ENCODE results near the gene ZNF264.
"Not testable (repeated sequence)": the region's sequence is repeated elsewhere in the genome, so short reads cannot be mapped to it uniquely, and the experiment has no call there.

Gene ZNF264

DNA sequence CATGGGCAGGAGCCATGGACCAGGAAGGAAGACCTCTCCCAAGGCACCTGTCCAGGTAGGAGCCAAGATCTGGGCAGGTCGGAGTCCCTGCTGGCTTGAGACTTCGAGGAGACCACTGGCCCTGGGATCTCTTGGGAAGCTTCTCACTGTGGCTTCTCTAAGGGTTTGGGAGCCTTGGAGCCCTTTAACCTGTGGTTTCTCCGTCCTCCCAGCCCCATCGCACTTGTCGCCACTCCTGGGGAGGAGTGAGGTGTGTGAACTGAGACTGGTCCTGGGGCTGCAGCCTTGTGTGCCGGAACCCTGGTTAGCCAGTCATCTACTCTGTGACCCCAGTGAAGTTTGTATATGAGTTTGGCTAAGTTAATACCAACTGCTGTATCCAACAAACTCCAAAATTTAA lies 57.3 kb downstream of the ZNF264 start:
- FAIRE-seq (no peak), DNase-seq (ENCODE audit: insufficient read length) (no peak)
- TF ChIP-seq POLR2AphosphoS5 (IDR thresholded peaks at IDR 0.05; ENCODE audit: low read depth, low read length) (no peak), TAF1 (IDR thresholded peaks at IDR 0.05; ENCODE audit: borderline replicate concordance, low read depth, low read length) (no peak), POLR2A (IDR thresholded peaks at IDR 0.05; ENCODE audit: low read depth, low read length) (no peak)

DNA sequence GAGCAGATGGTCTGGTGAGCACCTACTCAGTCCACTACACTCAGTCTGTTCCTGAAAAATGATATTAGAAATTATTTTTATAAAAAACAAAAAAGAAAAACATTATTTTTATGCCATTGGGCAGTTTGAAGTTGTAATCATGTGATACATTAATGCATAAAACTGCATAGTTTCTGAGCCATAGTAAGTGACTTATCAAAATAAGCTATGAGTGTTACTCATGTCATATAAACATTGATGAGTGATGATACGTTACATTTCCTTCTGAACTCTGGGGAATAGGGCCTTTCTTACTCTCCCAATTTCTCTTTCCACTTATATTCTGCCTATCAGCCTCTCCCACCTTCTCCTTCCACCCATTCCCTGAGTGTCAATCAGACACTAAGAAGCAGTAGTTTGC lies 58.0 kb downstream of the ZNF264 start:
- TF ChIP-seq POLR2AphosphoS5 (IDR thresholded peaks at IDR 0.05; ENCODE audit: low read depth, low read length) (no peak), TAF1 (IDR thresholded peaks at IDR 0.05; ENCODE audit: borderline replicate concordance, low read depth, low read length) (no peak), POLR2A (IDR thresholded peaks at IDR 0.05; ENCODE audit: low read depth, low read length) (no peak)
- FAIRE-seq (no peak), DNase-seq (ENCODE audit: insufficient read length) (no peak)

DNA sequence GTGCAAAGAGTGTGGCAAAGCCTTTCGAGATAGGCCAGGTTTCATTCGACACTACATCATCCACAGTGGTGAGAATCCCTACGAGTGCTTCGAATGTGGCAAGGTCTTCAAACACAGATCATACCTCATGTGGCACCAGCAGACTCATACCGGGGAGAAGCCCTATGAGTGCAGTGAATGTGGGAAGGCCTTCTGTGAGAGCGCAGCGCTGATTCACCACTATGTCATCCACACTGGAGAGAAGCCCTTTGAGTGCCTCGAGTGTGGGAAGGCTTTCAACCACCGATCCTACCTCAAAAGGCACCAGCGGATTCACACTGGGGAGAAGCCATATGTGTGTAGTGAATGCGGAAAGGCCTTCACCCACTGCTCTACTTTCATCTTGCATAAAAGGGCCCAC lies 62.5 kb downstream of the ZNF264 start:
- DNase-seq (ENCODE audit: insufficient read length); FAIRE-seq: not testable (repeated sequence)

DNA sequence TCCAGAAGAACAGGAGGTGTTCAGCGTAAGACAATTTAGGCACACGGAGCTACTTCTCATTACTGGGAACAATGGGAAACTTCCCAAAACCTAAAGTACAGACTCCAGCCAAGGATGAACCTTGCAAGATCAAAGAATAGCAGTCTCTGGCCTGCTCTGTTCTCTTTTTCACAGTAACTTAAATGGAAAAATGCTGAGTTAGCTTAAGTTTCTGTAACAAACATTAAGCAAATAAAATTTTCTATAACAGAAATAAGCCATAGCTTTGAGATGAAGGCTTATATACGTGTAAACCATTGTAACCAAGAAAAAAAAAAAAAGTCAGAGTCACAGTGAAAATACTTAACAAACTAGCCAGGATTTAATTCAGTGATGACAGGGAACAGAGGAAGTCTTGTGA lies 70.7 kb downstream of the ZNF264 start:
- TF ChIP-seq POLR2AphosphoS5 (IDR thresholded peaks at IDR 0.05; ENCODE audit: low read depth, low read length): no peak
- no peak for TF ChIP-seq TAF1 (IDR thresholded peaks at IDR 0.05; ENCODE audit: borderline replicate concordance, low read depth, low read length)
- no peak for TF ChIP-seq POLR2A (IDR thresholded peaks at IDR 0.05; ENCODE audit: low read depth, low read length)
- FAIRE-seq (no peak), DNase-seq (ENCODE audit: insufficient read length) (no peak)

DNA sequence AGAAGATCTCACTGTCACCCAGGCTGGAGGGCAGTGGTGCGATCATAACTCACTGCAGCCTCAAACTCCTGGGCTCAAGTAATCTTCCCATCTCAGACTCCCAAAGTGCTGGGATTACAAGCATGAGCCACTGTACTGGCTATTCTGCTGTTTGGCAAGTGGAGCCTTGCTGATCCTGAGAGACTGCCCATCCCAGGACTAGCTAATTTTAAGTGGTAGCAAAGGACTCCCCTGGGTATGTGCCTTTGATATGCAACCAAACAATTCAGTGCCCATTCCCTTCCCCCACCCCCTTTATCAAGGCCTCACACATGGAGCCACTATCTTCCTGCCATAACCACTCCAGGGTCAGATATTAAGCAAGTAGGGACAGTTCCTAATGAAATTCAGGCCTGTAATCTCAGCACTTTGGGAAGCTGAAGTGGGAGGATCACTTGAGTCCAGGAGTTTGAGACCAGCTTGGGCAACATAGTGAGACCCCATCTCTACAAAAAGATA lies 72.0 kb downstream of the ZNF264 start:
- FAIRE-seq (no peak), DNase-seq (ENCODE audit: insufficient read length) (no peak)
- no peak for TF ChIP-seq TAF1 (IDR thresholded peaks at IDR 0.05; ENCODE audit: borderline replicate concordance, low read depth, low read length)
- no peak for TF ChIP-seq POLR2AphosphoS5 (IDR thresholded peaks at IDR 0.05; ENCODE audit: low read depth, low read length)
- TF ChIP-seq POLR2A (IDR thresholded peaks at IDR 0.05; ENCODE audit: low read depth, low read length): no peak

DNA sequence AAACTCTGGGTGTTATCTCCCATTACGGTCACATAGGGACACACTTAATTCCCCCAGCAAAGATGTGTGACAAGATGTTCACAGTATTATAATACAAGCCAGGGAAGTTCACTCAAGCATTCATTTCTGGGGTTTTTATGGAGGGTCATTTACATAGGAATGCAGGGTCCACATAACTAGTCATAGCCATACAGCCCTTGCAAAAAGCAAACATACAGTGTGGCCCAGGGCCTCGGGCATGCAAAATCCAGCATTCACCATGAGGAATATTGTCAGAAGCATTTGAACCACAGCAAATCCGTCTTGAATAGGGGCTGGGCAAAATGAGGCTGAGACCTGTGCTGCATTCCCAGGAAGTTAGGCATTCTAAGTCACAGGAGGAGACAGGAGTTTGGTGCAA lies 76.0 kb downstream of the ZNF264 start:
- TF ChIP-seq POLR2AphosphoS5 (IDR thresholded peaks at IDR 0.05; ENCODE audit: low read depth, low read length): no peak
- no peak for TF ChIP-seq TAF1 (IDR thresholded peaks at IDR 0.05; ENCODE audit: borderline replicate concordance, low read depth, low read length)
- TF ChIP-seq POLR2A (IDR thresholded peaks at IDR 0.05; ENCODE audit: low read depth, low read length): no peak
- FAIRE-seq: peak; percentile 17

DNA sequence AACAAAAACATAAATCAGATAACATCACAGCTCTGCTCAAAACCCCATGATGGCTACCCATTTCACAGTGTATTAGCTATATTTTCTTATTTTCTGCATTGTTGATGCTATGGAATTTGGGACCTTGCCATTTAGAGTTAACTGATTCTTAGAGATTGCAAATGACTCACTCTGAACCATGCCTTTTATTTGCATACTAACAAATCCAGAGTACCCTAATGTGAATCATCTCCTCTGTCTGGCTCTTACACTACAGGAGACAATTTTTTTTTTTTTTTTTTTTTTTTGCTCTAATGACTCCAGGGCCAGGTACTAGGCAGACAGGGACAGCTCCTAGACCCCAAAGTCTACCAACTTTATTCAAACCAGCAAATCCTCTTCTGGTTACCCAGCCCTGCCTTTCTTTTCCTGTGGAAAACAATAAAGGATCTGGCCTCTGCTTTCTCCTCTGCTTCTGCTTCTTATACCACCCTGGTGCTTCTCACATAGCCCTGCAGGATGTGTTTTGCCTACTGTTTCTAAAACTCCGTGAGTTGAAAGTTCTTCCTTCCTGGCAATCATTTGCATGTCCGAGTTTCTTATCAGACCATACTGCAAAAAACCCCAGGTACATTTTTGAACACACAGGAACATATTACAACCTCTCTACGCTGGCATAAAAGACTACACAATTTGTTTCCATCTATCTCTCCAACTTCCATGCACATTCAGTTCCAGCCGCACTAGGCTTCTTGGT lies 78.4 kb downstream of the ZNF264 start:
- DNase-seq (ENCODE audit: insufficient read length): no peak

More for the DNA sequence above, 76.0 kb downstream of the ZNF264 start:
- DNase-seq (ENCODE audit: insufficient read length): no peak

DNA sequence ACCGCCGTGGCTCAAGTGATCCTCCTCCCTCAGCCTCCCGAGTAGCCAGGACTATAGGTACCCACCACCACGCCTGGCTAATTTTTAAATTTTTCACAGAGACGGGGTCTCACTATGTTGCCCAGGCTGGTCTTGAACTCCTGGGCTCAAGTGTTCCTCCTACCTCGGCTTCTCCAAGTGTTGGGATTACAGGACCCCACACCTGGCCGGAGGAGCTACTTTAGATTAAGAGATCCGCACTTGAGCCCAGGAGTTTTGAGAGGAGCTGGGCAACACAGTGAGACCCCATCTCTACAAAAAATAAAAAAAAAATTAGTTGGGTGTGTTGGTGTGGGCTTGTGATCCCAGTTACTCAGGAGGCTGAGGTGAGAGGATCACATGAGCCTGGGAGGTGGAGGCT lies 80.0 kb downstream of the ZNF264 start:
- DNase-seq (ENCODE audit: insufficient read length): no peak
- no peak for FAIRE-seq
- TF ChIP-seq TAF1 (IDR thresholded peaks at IDR 0.05; ENCODE audit: borderline replicate concordance, low read depth, low read length): no peak
- TF ChIP-seq POLR2AphosphoS5 (IDR thresholded peaks at IDR 0.05; ENCODE audit: low read depth, low read length): no peak
- no peak for TF ChIP-seq POLR2A (IDR thresholded peaks at IDR 0.05; ENCODE audit: low read depth, low read length)

More for the DNA sequence above, 78.4 kb downstream of the ZNF264 start:
- TF ChIP-seq TAF1 (IDR thresholded peaks at IDR 0.05; ENCODE audit: borderline replicate concordance, low read depth, low read length): no peak
- no peak for TF ChIP-seq POLR2AphosphoS5 (IDR thresholded peaks at IDR 0.05; ENCODE audit: low read depth, low read length)
- no peak; the same call in 1 of the 2 replicates for TF ChIP-seq POLR2A (IDR thresholded peaks at IDR 0.05; ENCODE audit: low read depth, low read length)
- FAIRE-seq: peak; percentile 92
